IMR-90 (cell line): ENCODE measurements around the gene MICAL3.

ENCODE experiments used
- CEBPB ChIP-seq: IDR thresholded peaks from 2 replicates; pipeline ENCODE4 v1.6.1; 2012; ENCODE audit warnings: low read depth, low read length, improper control_type of control experiment
- CHD1 ChIP-seq: IDR thresholded peaks from 2 replicates; pipeline ENCODE4 v1.6.1; 2012; ENCODE audit warnings: low read depth, low read length, improper control_type of control experiment
- FOS ChIP-seq: fragments of 150-350 bp; IDR thresholded peaks from 2 replicates; pipeline ENCODE4 v1.6.1; 2016; ENCODE audit warnings: low read depth, low read length
- MAFK ChIP-seq: IDR thresholded peaks from 2 replicates; pipeline ENCODE4 v1.6.1; 2012; ENCODE audit warnings: low read depth, low read length, improper control_type of control experiment
- MAZ ChIP-seq: IDR thresholded peaks from 2 replicates; pipeline ENCODE4 v1.6.1; 2012; ENCODE audit warnings: low read depth, mild to moderate bottlenecking, low read length, improper control_type of control experiment, moderate library complexity, borderline replicate concordance
- MXI1 ChIP-seq: IDR thresholded peaks from 2 replicates; pipeline ENCODE4 v1.6.1; 2012; ENCODE audit warnings: low read depth, mild to moderate bottlenecking, low read length, moderate library complexity, borderline replicate concordance
- POLR2A ChIP-seq: IDR thresholded peaks from 2 replicates; pipeline ENCODE4 v1.6.1; 2012; ENCODE audit warnings: mild to moderate bottlenecking, low read depth, low read length
- RAD21 ChIP-seq: IDR thresholded peaks from 2 replicates; pipeline ENCODE4 v1.6.1; 2012; ENCODE audit warnings: low read length, improper control_type of control experiment
- RFX5 ChIP-seq: IDR thresholded peaks from 2 replicates; pipeline ENCODE4 v1.8.0; 2012; ENCODE audit warnings: low read depth, mild to moderate bottlenecking, low read length, moderate library complexity
- SMC3 ChIP-seq: fragments of 150-350 bp; IDR thresholded peaks from 2 replicates; pipeline ENCODE4 v1.6.1; 2016; ENCODE audit warnings: low read depth, mild to moderate bottlenecking, antibody characterized with exemption, low read length, moderate library complexity
- TF ChIP-seq, protein P1 (sequence below): conservative IDR thresholded peaks from 2 replicates; pipeline ENCODE4 v1.5.1; 2012; ENCODE audit warnings: mild to moderate bottlenecking, low read depth, low read length, improper control_type of control experiment
- TF ChIP-seq, protein P2 (sequence below): fragments of 150-350 bp; IDR thresholded peaks from 2 replicates; pipeline ENCODE4 v1.6.1; 2016; ENCODE audit warnings: low read depth, mild to moderate bottlenecking, low read length, moderate library complexity, borderline replicate concordance
- TF ChIP-seq, protein P3 (sequence below): fragments of 150-350 bp; IDR thresholded peaks from 2 replicates; pipeline ENCODE4 v1.6.1; 2017; ENCODE audit warnings: mild to moderate bottlenecking, antibody characterized with exemption, low read length, low read depth

DNA sequence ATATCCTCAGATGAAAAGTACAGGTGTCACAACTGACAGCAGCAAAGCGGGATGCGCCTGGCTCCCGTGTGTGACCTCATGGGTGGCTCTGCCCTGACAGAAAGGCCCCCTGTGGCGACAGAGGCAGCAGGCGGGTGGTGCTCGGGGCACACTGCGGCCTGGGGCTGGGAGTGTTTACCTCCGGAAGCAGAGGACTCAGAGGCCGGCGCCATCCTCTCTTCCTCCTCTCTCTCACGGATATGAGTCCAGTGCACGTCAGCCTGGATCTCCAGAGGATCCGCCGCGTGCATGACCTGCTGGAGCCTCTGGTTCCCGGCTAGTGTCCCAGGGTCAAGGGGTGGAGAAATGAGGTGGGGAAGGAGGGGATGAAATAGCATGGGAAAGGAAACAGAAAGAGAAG is 196.9 kb downstream of the MICAL3 start:
- TF ChIP-seq, protein P1, sequence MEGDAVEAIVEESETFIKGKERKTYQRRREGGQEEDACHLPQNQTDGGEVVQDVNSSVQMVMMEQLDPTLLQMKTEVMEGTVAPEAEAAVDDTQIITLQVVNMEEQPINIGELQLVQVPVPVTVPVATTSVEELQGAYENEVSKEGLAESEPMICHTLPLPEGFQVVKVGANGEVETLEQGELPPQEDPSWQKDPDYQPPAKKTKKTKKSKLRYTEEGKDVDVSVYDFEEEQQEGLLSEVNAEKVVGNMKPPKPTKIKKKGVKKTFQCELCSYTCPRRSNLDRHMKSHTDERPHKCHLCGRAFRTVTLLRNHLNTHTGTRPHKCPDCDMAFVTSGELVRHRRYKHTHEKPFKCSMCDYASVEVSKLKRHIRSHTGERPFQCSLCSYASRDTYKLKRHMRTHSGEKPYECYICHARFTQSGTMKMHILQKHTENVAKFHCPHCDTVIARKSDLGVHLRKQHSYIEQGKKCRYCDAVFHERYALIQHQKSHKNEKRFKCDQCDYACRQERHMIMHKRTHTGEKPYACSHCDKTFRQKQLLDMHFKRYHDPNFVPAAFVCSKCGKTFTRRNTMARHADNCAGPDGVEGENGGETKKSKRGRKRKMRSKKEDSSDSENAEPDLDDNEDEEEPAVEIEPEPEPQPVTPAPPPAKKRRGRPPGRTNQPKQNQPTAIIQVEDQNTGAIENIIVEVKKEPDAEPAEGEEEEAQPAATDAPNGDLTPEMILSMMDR, result no peak
- TF ChIP-seq POLR2A (no peak), CHD1 (no peak), MXI1 (no peak), MAFK (no peak), FOS (no peak), MAZ (no peak), CEBPB (no peak), RFX5 (no peak), RAD21 (no peak), SMC3 (no peak)
- TF ChIP-seq, protein P2, sequence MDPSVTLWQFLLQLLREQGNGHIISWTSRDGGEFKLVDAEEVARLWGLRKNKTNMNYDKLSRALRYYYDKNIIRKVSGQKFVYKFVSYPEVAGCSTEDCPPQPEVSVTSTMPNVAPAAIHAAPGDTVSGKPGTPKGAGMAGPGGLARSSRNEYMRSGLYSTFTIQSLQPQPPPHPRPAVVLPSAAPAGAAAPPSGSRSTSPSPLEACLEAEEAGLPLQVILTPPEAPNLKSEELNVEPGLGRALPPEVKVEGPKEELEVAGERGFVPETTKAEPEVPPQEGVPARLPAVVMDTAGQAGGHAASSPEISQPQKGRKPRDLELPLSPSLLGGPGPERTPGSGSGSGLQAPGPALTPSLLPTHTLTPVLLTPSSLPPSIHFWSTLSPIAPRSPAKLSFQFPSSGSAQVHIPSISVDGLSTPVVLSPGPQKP, result no peak
- TF ChIP-seq, protein P3, sequence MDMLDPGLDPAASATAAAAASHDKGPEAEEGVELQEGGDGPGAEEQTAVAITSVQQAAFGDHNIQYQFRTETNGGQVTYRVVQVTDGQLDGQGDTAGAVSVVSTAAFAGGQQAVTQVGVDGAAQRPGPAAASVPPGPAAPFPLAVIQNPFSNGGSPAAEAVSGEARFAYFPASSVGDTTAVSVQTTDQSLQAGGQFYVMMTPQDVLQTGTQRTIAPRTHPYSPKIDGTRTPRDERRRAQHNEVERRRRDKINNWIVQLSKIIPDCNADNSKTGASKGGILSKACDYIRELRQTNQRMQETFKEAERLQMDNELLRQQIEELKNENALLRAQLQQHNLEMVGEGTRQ, result no peak
